Upper lobe of left lung (tissue), 4 donors: ENCODE data around the gene TNS1.

Experiments
- POLR2A ChIP-seq, 4 donors: fragments of 450-650 bp; IDR thresholded peaks; one replicate each; pipeline ENCODE4 v1.5.1; 2016 to 2017; ENCODE audit warnings: antibody characterized with exemption in 4 of 4, mild to moderate bottlenecking in 2 of 4
- POLR2AphosphoS5 ChIP-seq, 2 donors: sonication (generic); formaldehyde crosslinking; IDR thresholded peaks; one replicate each; pipeline ENCODE4 v1.5.1; 2017; ENCODE audit warnings: antibody characterized with exemption in 2 of 2
- TF ChIP-seq, protein P1 (sequence below), 6 experiments: fragments of 450-650 bp in 4 of 6; fragments of 200-600 bp in 2 of 6; sonication (generic) in 2 of 6; IDR thresholded peaks; one replicate each; pipeline ENCODE4 v1.5.1; 2016 to 2019; ENCODE audit warnings: antibody characterized with exemption in 6 of 6

DNA sequence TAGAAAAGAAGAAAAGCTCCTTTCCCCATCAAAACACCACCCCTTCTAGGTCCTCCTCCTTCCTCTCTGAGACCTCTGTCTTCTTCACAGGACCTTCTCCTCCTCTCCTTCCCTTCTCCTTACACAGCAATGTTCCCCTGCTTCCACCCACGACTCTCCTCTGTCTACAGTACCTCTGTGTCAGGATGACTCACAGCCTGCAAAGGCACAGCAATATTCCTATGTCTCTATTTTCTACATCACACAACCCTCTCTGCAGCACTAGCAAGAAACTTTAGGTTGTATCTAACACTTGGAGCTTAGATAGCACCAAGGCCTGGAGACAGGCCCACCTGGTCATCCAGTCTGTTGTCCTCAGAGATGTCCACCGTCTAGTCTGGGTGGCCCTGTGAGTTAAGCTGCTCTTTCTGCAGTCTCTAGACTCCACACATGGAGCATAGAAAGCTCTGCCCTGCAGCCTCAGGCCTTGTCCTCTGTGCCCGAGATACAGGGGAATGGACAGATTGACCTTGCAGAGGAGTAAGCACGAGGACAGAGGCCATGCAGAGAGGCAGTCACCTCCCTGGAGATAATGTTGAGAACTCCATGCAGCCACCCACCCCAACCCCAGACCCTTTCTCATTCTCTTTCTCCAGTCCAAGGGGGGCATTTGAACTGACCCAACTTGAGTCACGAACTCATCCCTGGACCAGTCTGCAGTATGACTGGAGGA is 212.0 kb downstream of the TNS1 start:
- TF ChIP-seq POLR2AphosphoS5 (IDR thresholded peaks at IDR 0.05) = no peak
- TF ChIP-seq, protein P1, sequence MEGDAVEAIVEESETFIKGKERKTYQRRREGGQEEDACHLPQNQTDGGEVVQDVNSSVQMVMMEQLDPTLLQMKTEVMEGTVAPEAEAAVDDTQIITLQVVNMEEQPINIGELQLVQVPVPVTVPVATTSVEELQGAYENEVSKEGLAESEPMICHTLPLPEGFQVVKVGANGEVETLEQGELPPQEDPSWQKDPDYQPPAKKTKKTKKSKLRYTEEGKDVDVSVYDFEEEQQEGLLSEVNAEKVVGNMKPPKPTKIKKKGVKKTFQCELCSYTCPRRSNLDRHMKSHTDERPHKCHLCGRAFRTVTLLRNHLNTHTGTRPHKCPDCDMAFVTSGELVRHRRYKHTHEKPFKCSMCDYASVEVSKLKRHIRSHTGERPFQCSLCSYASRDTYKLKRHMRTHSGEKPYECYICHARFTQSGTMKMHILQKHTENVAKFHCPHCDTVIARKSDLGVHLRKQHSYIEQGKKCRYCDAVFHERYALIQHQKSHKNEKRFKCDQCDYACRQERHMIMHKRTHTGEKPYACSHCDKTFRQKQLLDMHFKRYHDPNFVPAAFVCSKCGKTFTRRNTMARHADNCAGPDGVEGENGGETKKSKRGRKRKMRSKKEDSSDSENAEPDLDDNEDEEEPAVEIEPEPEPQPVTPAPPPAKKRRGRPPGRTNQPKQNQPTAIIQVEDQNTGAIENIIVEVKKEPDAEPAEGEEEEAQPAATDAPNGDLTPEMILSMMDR (IDR thresholded peaks at IDR 0.05) = no peak
- TF ChIP-seq POLR2A (IDR thresholded peaks at IDR 0.05) = no peak
